RWPE1 (cell line): ENCODE measurements around the gene TRAM2.

Experiments used
- CTCF ChIA-PET: fragments of 350-600 bp; sonication (Branson Sonifier 250); formaldehyde crosslinking; extraction: SDS; loops from one replicate; lab custom pipeline; 2021; lab: Yijun Ruan, JAX
- POLR2A ChIA-PET: fragments of 400-600 bp; formaldehyde crosslinking; extraction: SDS; loops from one replicate; lab custom pipeline; 2020; ENCODE audit warnings: antibody characterized with exemption; ENCODE audit not compliant: low non-redundant PET; lab: Yijun Ruan, JAX
- DNase-seq: peaks from one replicate; pipeline ENCODE4 v3.0.0; 2012; ENCODE audit warnings: low spot score
- H3K27ac ChIP-seq: fragments of 450-650 bp; 2 replicates; pipeline ENCODE4 v1.5.1; 2017
- CTCF ChIP-seq: fragments of 450-650 bp; conservative IDR thresholded peaks from 2 replicates; pipeline ENCODE4 v1.5.1; 2017; ENCODE audit warnings: low read depth, mild to moderate bottlenecking

TRAM2 gene

GRCh38 chr6:52587001-52587400 is 10.1 kb upstream of the TRAM2 start:
- no peak for TF ChIP-seq CTCF
- no peak overlapping the region for H3K27ac ChIP-seq
- DNase-seq, result no peak
- CTCF ChIA-PET, result interaction anchor here (1.0 kb wide), 1 partner anchor 9 kb away, joined by 3 read pairs; no protein-coding TSS in a partner anchor
- POLR2A ChIA-PET, result no interaction called here

GRCh38 chr6:52584203-52584602 is 7.3 kb upstream of the TRAM2 start:
- CTCF ChIA-PET, result interaction anchor here (0.6 kb wide), 1 partner anchor 48 kb away, joined by 3 read pairs; no protein-coding TSS in a partner anchor
- POLR2A ChIA-PET, result no interaction called here
- H3K27ac ChIP-seq, result no peak overlapping the region
- no peak for TF ChIP-seq CTCF
- DNase-seq, result no peak

- TF ChIP-seq CTCF, result no peak
- H3K27ac ChIP-seq, result no peak overlapping the region
- ChIA-PET CTCF (no interaction called here), POLR2A (no interaction called here)
- DNase-seq, result no peak
Observed at GRCh38 chr6:52582996-52583395, 6.1 kb upstream of the TRAM2 start.

GRCh38 chr6:52582446-52582845 is 5.6 kb upstream of the TRAM2 start:
- POLR2A ChIA-PET, result no interaction called here

GRCh38 chr6:52580905-52581304 is 4.0 kb upstream of the TRAM2 start:
- DNase-seq, result no peak
- ChIA-PET POLR2A (no interaction called here), CTCF (interaction anchor here (1.5 kb wide), 1 partner anchor 9 kb away, joined by 4 read pairs; no protein-coding TSS in a partner anchor)
- H3K27ac ChIP-seq, result no peak overlapping the region
- TF ChIP-seq CTCF, result no peak

More at GRCh38 chr6:52582446-52582845, 5.6 kb upstream of the TRAM2 start:
- no peak for DNase-seq
- H3K27ac ChIP-seq, result no peak overlapping the region
- CTCF ChIA-PET, result no interaction called here
- no peak for TF ChIP-seq CTCF

- no peak overlapping the region for H3K27ac ChIP-seq
- POLR2A ChIA-PET, result no interaction called here
- no peak for TF ChIP-seq CTCF
- CTCF ChIA-PET, result interaction anchor here (0.5 to 1.4 kb wide), 3 partner anchors 8 to 171 kb away, joined by 3 to 4 read pairs (median 3); no protein-coding TSS in a partner anchor
- no peak for DNase-seq
Observed at GRCh38 chr6:52579006-52579660, 2.3 kb upstream of the TRAM2 start.
